NOMO-1 (cell line): Measurements from ENCODE around the gene BASP1.

Experiments
- DNase-seq, 2 experiments: peaks; one replicate each; lab custom pipeline; 2025; ENCODE audit not compliant: unreplicated experiment in 2 of 2; lab: John Stamatoyannopoulos, UW

Gene BASP1

GRCh38 chr5:17217493-17218352 is at the start of gene BASP1:
Gene BASP1 (plus strand): TSS chr5:17217631. CDS start chr5:17275217, 57,586 bp downstream.
- DNase-seq = peak; percentile 92

- no peak for DNase-seq
Observed at GRCh38 chr5:17169507-17169906, 47.9 kb upstream of the BASP1 start.

GRCh38 chr5:17172791-17173190 is 44.6 kb upstream of the BASP1 start:
- no peak for DNase-seq

- no peak for DNase-seq
Observed at GRCh38 chr5:17174965-17175364, 42.5 kb upstream of the BASP1 start.

- DNase-seq = no peak
Observed at GRCh38 chr5:17177501-17178372, 39.7 kb upstream of the BASP1 start.

GRCh38 chr5:17178373-17178675 is 39.1 kb upstream of the BASP1 start:
- no peak for DNase-seq

- no peak for DNase-seq
Observed at GRCh38 chr5:17180330-17180843, 37.0 kb upstream of the BASP1 start.

GRCh38 chr5:17180864-17181723 is 36.3 kb upstream of the BASP1 start:
- no peak for DNase-seq

- no peak for DNase-seq
Observed at GRCh38 chr5:17182494-17182893, 34.9 kb upstream of the BASP1 start.

- DNase-seq = no peak
Observed at GRCh38 chr5:17182981-17183380, 34.5 kb upstream of the BASP1 start.

GRCh38 chr5:17183831-17184230 is 33.6 kb upstream of the BASP1 start:
- DNase-seq = no peak

- DNase-seq = no peak
Observed at GRCh38 chr5:17184588-17184987, 32.8 kb upstream of the BASP1 start.

- no peak for DNase-seq
Observed at GRCh38 chr5:17185349-17185748, 32.1 kb upstream of the BASP1 start.

- DNase-seq = peak; percentile 54 to 57
Observed at GRCh38 chr5:17185773-17186172, 31.7 kb upstream of the BASP1 start.

- no peak for DNase-seq
Observed at GRCh38 chr5:17186256-17186655, 31.2 kb upstream of the BASP1 start.

- no peak for DNase-seq
Observed at GRCh38 chr5:17187011-17187785, 30.2 kb upstream of the BASP1 start.

- DNase-seq = no peak
Observed at GRCh38 chr5:17187786-17188170, 29.7 kb upstream of the BASP1 start.

- peak; percentile 36 to 76 for DNase-seq
Observed at GRCh38 chr5:17189381-17190036, 27.9 kb upstream of the BASP1 start.

GRCh38 chr5:17190242-17190778 is 27.1 kb upstream of the BASP1 start:
- DNase-seq = peak; percentile 42 to 84
